Endodermal cell (in vitro differentiated cells): ENCODE data around the gene INO80E. TPM values are rescaled to one million over a fixed set of nuclear protein-coding genes. Genes with fewer than 3 reads are reported as not detected.

Source experiments
- DNase-seq: peaks from one replicate; pipeline ENCODE4 v3.0.0-alpha.2; 2017
- H3K27ac ChIP-seq: 2 replicates; pipeline ENCODE4 v1.5.1; 2013; ENCODE audit warnings: mild to moderate bottlenecking, low read depth, low read length, moderate library complexity
- H3K27me3 ChIP-seq: 2 replicates; pipeline ENCODE4 v1.6.1; 2013; ENCODE audit warnings: mild to moderate bottlenecking, low read length, moderate library complexity; ENCODE audit not compliant: insufficient read depth, control insufficient read depth, poor library complexity, severe bottlenecking
- H3K36me3 ChIP-seq: 2 replicates; pipeline ENCODE4 v1.7.0; 2013; ENCODE audit warnings: mild to moderate bottlenecking, low read length, moderate library complexity; ENCODE audit not compliant: control insufficient read depth, insufficient read depth
- H3K4me1 ChIP-seq: one replicate; pipeline ENCODE4 v1.7.0; 2013; ENCODE audit warnings: low read length; ENCODE audit not compliant: control insufficient read depth, insufficient read depth
- H3K4me3 ChIP-seq: 2 replicates; pipeline ENCODE4 v1.5.1; 2013; ENCODE audit warnings: mild to moderate bottlenecking, low read length, moderate library complexity
- H3K9ac ChIP-seq: 2 replicates; pipeline ENCODE4 v1.6.1; 2013; ENCODE audit warnings: mild to moderate bottlenecking, low read length, moderate library complexity; ENCODE audit not compliant: poor library complexity, severe bottlenecking; ENCODE audit errors: extremely low read depth
- H3K9me3 ChIP-seq: 2 replicates; pipeline ENCODE4 v1.6.1; 2013; ENCODE audit warnings: mild to moderate bottlenecking, low read length, moderate library complexity; ENCODE audit not compliant: control insufficient read depth
- H3K27ac Mint-ChIP-seq: 2 replicates; pipeline ENCODE4 v1.8.0; 2020; ENCODE audit warnings: mixed read lengths
- H3K27me3 Mint-ChIP-seq: 2 replicates; pipeline ENCODE4 v1.8.0; 2021; ENCODE audit warnings: mild to moderate bottlenecking, mixed read lengths; ENCODE audit not compliant: insufficient read depth
- H3K36me3 Mint-ChIP-seq: 2 replicates; pipeline ENCODE4 v1.8.0; 2020; ENCODE audit warnings: low read depth, mixed read lengths
- H3K4me1 Mint-ChIP-seq: 2 replicates; pipeline ENCODE4 v1.8.0; 2020; ENCODE audit warnings: mixed read lengths
- H3K4me3 Mint-ChIP-seq: 2 replicates; pipeline ENCODE4 v1.8.0; 2020; ENCODE audit warnings: mild to moderate bottlenecking, moderate library complexity, mixed read lengths
- H3K9me3 Mint-ChIP-seq: 2 replicates; pipeline ENCODE4 v1.8.0; 2020; ENCODE audit warnings: mild to moderate bottlenecking, mixed read lengths
- WGBS, 2 experiments: methylation state at CpG; one replicate each; pipeline versions ENCODE4 v1.1.5 to v1.1.7; 2013; ENCODE audit warnings: missing lambda C conversion rate in 2 of 2, mixed read lengths in 1 of 2; ENCODE audit not compliant: insufficient coverage in 1 of 2, insufficient read length in 1 of 2; 5-methylcytosine and 5-hydroxymethylcytosine counted together
- total RNA-seq, 2 donors: library from RNA; stranded (reverse); fragmentation: NEBNext Ultra II Directional in 1 of 2; extraction: Animal tissue kit (Norgen Biotek cat#: 25700) in 1 of 2; gene quantifications; 2 replicates in 1 of 2; 3 replicates in 1 of 2; pipeline ENCODE4 v1.2.1, GENCODE V29; 2021
- TF ChIP-seq, protein P1 (sequence below): fragments of 200-600 bp; sonication (generic); conservative IDR thresholded peaks from 2 replicates; pipeline ENCODE4 v1.5.0; 2021; ENCODE audit warnings: antibody characterized with exemption, mild to moderate bottlenecking

INO80E gene
- total RNA-seq, 2 donors from 2014 or later, result 77.4 to 80.1 TPM

DNA sequence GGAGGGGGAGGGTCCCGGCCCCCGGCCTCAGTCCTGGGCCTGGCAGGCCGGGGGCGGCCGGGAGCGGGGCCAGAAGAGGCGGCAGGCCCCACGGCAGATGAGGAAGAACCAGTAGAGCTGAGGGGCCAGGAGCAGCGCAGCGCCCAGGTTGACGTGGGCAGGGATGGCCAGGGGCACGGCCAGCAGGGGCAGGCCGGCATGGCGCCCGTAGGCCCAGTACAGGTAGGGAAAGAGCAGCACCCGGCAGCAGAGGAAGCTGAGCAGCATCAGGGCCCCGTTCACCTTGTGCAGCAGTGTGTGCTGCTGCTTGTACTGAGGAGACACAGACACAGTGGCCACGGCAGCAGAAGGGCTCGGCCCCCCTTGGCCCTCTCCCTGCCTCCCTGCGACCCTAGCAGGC is 29.1 kb downstream of the INO80E start:
- H3K27ac Mint-ChIP-seq, result no peak overlapping the region
- 85 to 86% methylated on average over 12 to 20 of the region's 20 CpGs for WGBS, 2 experiments

DNA sequence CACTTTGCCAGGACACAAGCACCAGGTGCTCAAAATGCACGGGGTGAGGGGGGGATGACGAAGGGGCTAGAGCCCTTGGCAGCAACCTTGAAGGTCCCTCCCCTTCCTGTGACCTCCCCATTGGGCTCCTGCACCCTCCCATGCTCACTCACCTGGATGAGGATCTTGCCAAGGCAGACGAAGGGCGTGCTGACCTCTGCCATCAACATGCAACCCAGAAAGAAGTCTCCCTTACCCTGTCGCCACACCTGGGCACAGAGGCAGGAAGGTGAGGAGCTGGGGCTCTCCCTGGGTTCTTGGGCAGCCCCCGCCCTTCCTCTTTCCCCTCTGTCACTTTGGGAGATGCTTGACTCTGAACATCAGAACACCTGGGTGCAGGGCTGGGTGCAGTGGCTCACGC is 29.5 kb downstream of the INO80E start:
- H3K9ac ChIP-seq, result no peak overlapping the region
- Mint-ChIP-seq H3K27ac (no peak overlapping the region), H3K4me1 (no peaks in the 10 kb centered on the region), H3K27me3 (peaks cover 20% of the 10 kb centered on the region), H3K4me3 (no peak overlapping the region), H3K9me3 (no peaks in the 10 kb centered on the region), H3K36me3 (no peaks in the 10 kb centered on the region)
- H3K27me3 ChIP-seq, result peaks cover 8% of the 10 kb centered on the region
- TF ChIP-seq, protein P1, sequence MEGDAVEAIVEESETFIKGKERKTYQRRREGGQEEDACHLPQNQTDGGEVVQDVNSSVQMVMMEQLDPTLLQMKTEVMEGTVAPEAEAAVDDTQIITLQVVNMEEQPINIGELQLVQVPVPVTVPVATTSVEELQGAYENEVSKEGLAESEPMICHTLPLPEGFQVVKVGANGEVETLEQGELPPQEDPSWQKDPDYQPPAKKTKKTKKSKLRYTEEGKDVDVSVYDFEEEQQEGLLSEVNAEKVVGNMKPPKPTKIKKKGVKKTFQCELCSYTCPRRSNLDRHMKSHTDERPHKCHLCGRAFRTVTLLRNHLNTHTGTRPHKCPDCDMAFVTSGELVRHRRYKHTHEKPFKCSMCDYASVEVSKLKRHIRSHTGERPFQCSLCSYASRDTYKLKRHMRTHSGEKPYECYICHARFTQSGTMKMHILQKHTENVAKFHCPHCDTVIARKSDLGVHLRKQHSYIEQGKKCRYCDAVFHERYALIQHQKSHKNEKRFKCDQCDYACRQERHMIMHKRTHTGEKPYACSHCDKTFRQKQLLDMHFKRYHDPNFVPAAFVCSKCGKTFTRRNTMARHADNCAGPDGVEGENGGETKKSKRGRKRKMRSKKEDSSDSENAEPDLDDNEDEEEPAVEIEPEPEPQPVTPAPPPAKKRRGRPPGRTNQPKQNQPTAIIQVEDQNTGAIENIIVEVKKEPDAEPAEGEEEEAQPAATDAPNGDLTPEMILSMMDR, result no peak
- no peaks in the 10 kb centered on the region for H3K4me1 ChIP-seq
- no peak for DNase-seq
- no peaks in the 10 kb centered on the region for H3K36me3 ChIP-seq
- no peak overlapping the region for H3K27ac ChIP-seq
- H3K4me3 ChIP-seq, result no peak overlapping the region
- H3K9me3 ChIP-seq, result no peaks in the 10 kb centered on the region
- 82 to 91% methylated on average over 6 to 7 of the region's 7 CpGs for WGBS, 2 experiments

More for the DNA sequence above, 29.1 kb downstream of the INO80E start:
- peaks cover 8% of the 10 kb centered on the region for H3K27me3 ChIP-seq
- Mint-ChIP-seq H3K4me3 (no peak overlapping the region), H3K27me3 (peaks cover 17% of the 10 kb centered on the region), H3K9me3 (no peaks in the 10 kb centered on the region), H3K4me1 (no peaks in the 10 kb centered on the region), H3K36me3 (no peaks in the 10 kb centered on the region)
- no peak overlapping the region for H3K4me3 ChIP-seq
- no peak for DNase-seq
- no peak overlapping the region for H3K27ac ChIP-seq
- TF ChIP-seq, protein P1, result no peak
- H3K9me3 ChIP-seq, result no peaks in the 10 kb centered on the region
- H3K4me1 ChIP-seq, result no peaks in the 10 kb centered on the region
- H3K9ac ChIP-seq, result no peak overlapping the region
- H3K36me3 ChIP-seq, result no peaks in the 10 kb centered on the region

DNA sequence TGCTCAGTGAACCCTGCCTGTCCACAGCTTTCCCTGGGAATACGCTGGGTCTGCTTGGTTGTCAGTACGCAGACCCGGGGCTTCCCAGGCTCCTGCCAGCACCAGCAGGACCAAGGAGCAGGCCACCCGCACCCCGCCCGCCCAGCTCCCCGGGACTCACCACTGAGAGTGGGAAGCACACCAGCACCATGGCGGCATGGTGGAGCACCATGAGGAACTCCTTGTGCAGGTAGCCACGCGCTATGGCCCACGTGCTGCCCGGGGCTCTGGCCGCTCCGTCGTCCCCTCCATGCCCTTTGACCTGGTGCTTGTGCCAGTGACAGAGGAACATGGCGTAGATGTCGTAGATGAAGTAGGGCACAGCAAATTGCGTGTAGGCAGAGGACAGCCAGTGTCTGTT is 30.4 kb downstream of the INO80E start:
- 90 to 92% methylated on average over 12 to 18 of the region's 18 CpGs for WGBS, 2 experiments
- H3K27ac Mint-ChIP-seq, result no peak overlapping the region
- Histone ChIP-seq H3K36me3 (no peaks in the 10 kb centered on the region), H3K27ac (no peak overlapping the region), H3K27me3 (peaks cover 12% of the 10 kb centered on the region), H3K4me1 (no peaks in the 10 kb centered on the region), H3K9me3 (no peaks in the 10 kb centered on the region), H3K4me3 (no peak overlapping the region), H3K9ac (no peak overlapping the region)
- TF ChIP-seq, protein P1, result no peak
- peaks cover 24% of the 10 kb centered on the region for H3K27me3 Mint-ChIP-seq
- no peak overlapping the region for H3K4me3 Mint-ChIP-seq
- no peaks in the 10 kb centered on the region for H3K36me3 Mint-ChIP-seq
- H3K9me3 Mint-ChIP-seq, result no peaks in the 10 kb centered on the region
- no peaks in the 10 kb centered on the region for H3K4me1 Mint-ChIP-seq
- DNase-seq, result no peak
